Skin of body (tissue), 2 donors: ENCODE results near the gene KRT36. TPM values are rescaled to one million over a fixed set of nuclear protein-coding genes. Genes with fewer than 3 reads are reported as not detected.

ENCODE experiments used
- DNase-seq: peaks from one replicate; lab custom pipeline; 2025; lab: John Stamatoyannopoulos, UW
- total RNA-seq: library from RNA; depleted of rRNA; stranded (reverse); fragments of >200 nt; gene quantifications from one replicate; pipeline ENCODE4 v1.2.3, GENCODE V29; 2014

The KRT36 gene
- total RNA-seq, 1 donor from 2014 or later: 1.9 TPM

- no peak for DNase-seq
Observed at GRCh38 chr17:41480136-41480535, 9.6 kb downstream of the KRT36 start.

GRCh38 chr17:41478237-41478636 lies 11.5 kb downstream of the KRT36 start:
- DNase-seq: no peak

GRCh38 chr17:41476866-41477815 lies 12.6 kb downstream of the KRT36 start:
- DNase-seq: no peak

- no peak for DNase-seq
Observed at GRCh38 chr17:41475421-41475820, 14.3 kb downstream of the KRT36 start.

GRCh38 chr17:41474863-41475262 lies 14.8 kb downstream of the KRT36 start:
- DNase-seq: no peak

- no peak for DNase-seq
Observed at GRCh38 chr17:41468346-41468745, 21.4 kb downstream of the KRT36 start.

- no peak for DNase-seq
Observed at GRCh38 chr17:41467561-41467960, 22.1 kb downstream of the KRT36 start.

- DNase-seq: no peak
Observed at GRCh38 chr17:41466988-41467387, 22.7 kb downstream of the KRT36 start, which contains the start of gene KRT32. Gene KRT32 (minus strand): TSS chr17:41467386. CDS start chr17:41467325, 61 bp downstream.

GRCh38 chr17:41464682-41465081 lies 25.0 kb downstream of the KRT36 start:
- DNase-seq: peak; percentile 20

- DNase-seq: no peak
Observed at GRCh38 chr17:41464173-41464572, 25.5 kb downstream of the KRT36 start.

- no peak for DNase-seq
Observed at GRCh38 chr17:41463746-41464145, 26.0 kb downstream of the KRT36 start.

- no peak for DNase-seq
Observed at GRCh38 chr17:41462705-41463104, 27.0 kb downstream of the KRT36 start.

- DNase-seq: no peak
Observed at GRCh38 chr17:41457676-41458075, 32.0 kb downstream of the KRT36 start.

- DNase-seq: no peak
Observed at GRCh38 chr17:41456204-41456603, 33.5 kb downstream of the KRT36 start.

GRCh38 chr17:41455236-41455635 lies 34.5 kb downstream of the KRT36 start:
- no peak for DNase-seq

- DNase-seq: no peak
Observed at GRCh38 chr17:41453066-41453465, 36.6 kb downstream of the KRT36 start.

GRCh38 chr17:41452281-41452680 lies 37.4 kb downstream of the KRT36 start:
- DNase-seq: no peak

- DNase-seq: no peak
Observed at GRCh38 chr17:41451154-41451728, 38.5 kb downstream of the KRT36 start.

GRCh38 chr17:41449008-41449407 lies 40.7 kb downstream of the KRT36 start:
- no peak for DNase-seq

- no peak for DNase-seq
Observed at GRCh38 chr17:41448506-41448905, 41.2 kb downstream of the KRT36 start.

- no peak for DNase-seq
Observed at GRCh38 chr17:41446806-41447205, 42.9 kb downstream of the KRT36 start.

- no peak for DNase-seq
Observed at GRCh38 chr17:41444640-41445039, 45.1 kb downstream of the KRT36 start.

GRCh38 chr17:41444186-41444585 lies 45.5 kb downstream of the KRT36 start:
- DNase-seq: no peak
